ENCODE data around the gene SUPT5H. TPM values are rescaled to one million over a fixed set of nuclear protein-coding genes. Genes with fewer than 3 reads are reported as not detected.

Gene SUPT5H
- total RNA-seq, 4 donors from 2014 or later: 87.6 to 101 (median 91.5) TPM

- intact Hi-C loops (cut with DNase I): no loop called here
- H3K9me3 ChIP-seq: no peaks in the 10 kb centered on the region
- no peak for DNase-seq (ENCODE audit: extremely low spot score)
- H3K4me1 ChIP-seq: peaks cover 31 to 58% (median 53%) of the 10 kb centered on the region in 4 donors
- TF ChIP-seq POLR2AphosphoS5 (IDR thresholded peaks at IDR 0.05): no peak
- no peak for TF ChIP-seq EP300 (IDR thresholded peaks at IDR 0.05)
- TF ChIP-seq CTCF (IDR thresholded peaks at IDR 0.05): peak in 1 of 3 experiments; percentile 4
- no peak for TF ChIP-seq POLR2A (IDR thresholded peaks at IDR 0.05; ENCODE audit: low read depth)
- peaks cover 18 to 49% (median 49%) of the 10 kb centered on the region in 4 donors for H3K36me3 ChIP-seq
- H3K27me3 ChIP-seq: no peaks in the 10 kb centered on the region
- peak overlapping the region; percentile 91 to 100 (median 99) for H3K27ac ChIP-seq (replicated peaks in 1 of 4)
- WGBS: 50% methylated on average over 27 of the region's 35 CpGs
- peak overlapping the region; percentile 63 to 93 (median 80) for H3K4me3 ChIP-seq
Measured at GRCh38 chr19:39415111-39416046, 30.0 kb upstream of the SUPT5H start.

- Histone ChIP-seq H3K9me3 (no peaks in the 10 kb centered on the region), H3K4me3 (no peak overlapping the region), H3K27me3 (no peaks in the 10 kb centered on the region), H3K27ac (replicated peaks in 1 of 4) (peak overlapping the region in 3 of 4 donors; percentile 99 to 100 (median 99)), H3K36me3 (peaks cover 21 to 60% (median 59%) of the 10 kb centered on the region in 4 donors), H3K4me1 (peaks cover 21 to 47% (median 42%) of the 10 kb centered on the region in 4 donors)
- DNase-seq (ENCODE audit: extremely low spot score): no peak
- 74% methylated on average over 23 of the region's 27 CpGs for WGBS
- intact Hi-C loops (cut with DNase I): no loop called here
- TF ChIP-seq EP300 (IDR thresholded peaks at IDR 0.05) (no peak), CTCF (IDR thresholded peaks at IDR 0.05) (no peak), POLR2AphosphoS5 (IDR thresholded peaks at IDR 0.05) (no peak), POLR2A (IDR thresholded peaks at IDR 0.05; ENCODE audit: low read depth) (no peak)
Measured at GRCh38 chr19:39416152-39417120, 28.9 kb upstream of the SUPT5H start.

GRCh38 chr19:39417463-39418181 lies 27.8 kb upstream of the SUPT5H start:
- WGBS: 90% methylated on average over 29 of the region's 30 CpGs
- no peak for TF ChIP-seq EP300 (IDR thresholded peaks at IDR 0.05)
- no peak for TF ChIP-seq CTCF (IDR thresholded peaks at IDR 0.05)
- no peak for TF ChIP-seq POLR2AphosphoS5 (IDR thresholded peaks at IDR 0.05)
- no peak for TF ChIP-seq POLR2A (IDR thresholded peaks at IDR 0.05; ENCODE audit: low read depth)
- Histone ChIP-seq H3K27me3 (no peaks in the 10 kb centered on the region), H3K27ac (replicated peaks in 1 of 4) (no peak overlapping the region), H3K4me1 (peaks cover 18 to 42% (median 39%) of the 10 kb centered on the region in 4 donors), H3K4me3 (no peak overlapping the region), H3K36me3 (peaks cover 21 to 72% (median 71%) of the 10 kb centered on the region in 4 donors), H3K9me3 (no peaks in the 10 kb centered on the region)
- intact Hi-C loops (cut with DNase I): no loop called here
- DNase-seq (ENCODE audit: extremely low spot score): no peak

- no peaks in the 10 kb centered on the region for H3K9me3 ChIP-seq
- H3K4me3 ChIP-seq: no peak overlapping the region
- peaks cover 18 to 36% (median 32%) of the 10 kb centered on the region in 4 donors for H3K4me1 ChIP-seq
- WGBS: 90% methylated on average over 5 of the region's 9 CpGs
- H3K36me3 ChIP-seq: peaks cover 24 to 86% (median 84%) of the 10 kb centered on the region in 4 donors
- DNase-seq (ENCODE audit: extremely low spot score): no peak
- no peaks in the 10 kb centered on the region for H3K27me3 ChIP-seq
- TF ChIP-seq POLR2A (IDR thresholded peaks at IDR 0.05; ENCODE audit: low read depth) (no peak), EP300 (IDR thresholded peaks at IDR 0.05) (no peak)
- no peak overlapping the region for H3K27ac ChIP-seq (replicated peaks in 1 of 4)
- intact Hi-C loops (cut with DNase I): no loop called here
Measured at GRCh38 chr19:39419003-39419402, 26.4 kb upstream of the SUPT5H start.
